Fibroblast of the aortic adventitia (primary cell): ENCODE results near the gene STK24. TPM values are rescaled to one million over a fixed set of nuclear protein-coding genes. Genes with fewer than 3 reads are reported as not detected.

Source experiments
- DNase-seq: peaks from one replicate; pipeline ENCODE4 v3.0.0-alpha.2; 2010; ENCODE audit warnings: low read depth
- H3K4me3 ChIP-seq: 2 replicates; pipeline ENCODE4 v1.5.1; 2011; ENCODE audit warnings: low read depth, mild to moderate bottlenecking, control low read depth, low read length, moderate library complexity
- total RNA-seq: library from RNA; depleted of rRNA; stranded (reverse); fragments of >200 nt; gene quantifications from 2 replicates; pipeline ENCODE4 v1.2.3, GENCODE V29; 2012; ENCODE audit warnings: low replicate concordance
- TF ChIP-seq, protein P1 (sequence below): IDR thresholded peaks from 2 replicates; pipeline ENCODE4 v1.5.1; 2011; ENCODE audit warnings: mild to moderate bottlenecking, low read length, control low read depth, inconsistent platforms; ENCODE audit not compliant: insufficient read depth

The STK24 gene
- total RNA-seq, 1 donor, result 64.0 TPM

DNA sequence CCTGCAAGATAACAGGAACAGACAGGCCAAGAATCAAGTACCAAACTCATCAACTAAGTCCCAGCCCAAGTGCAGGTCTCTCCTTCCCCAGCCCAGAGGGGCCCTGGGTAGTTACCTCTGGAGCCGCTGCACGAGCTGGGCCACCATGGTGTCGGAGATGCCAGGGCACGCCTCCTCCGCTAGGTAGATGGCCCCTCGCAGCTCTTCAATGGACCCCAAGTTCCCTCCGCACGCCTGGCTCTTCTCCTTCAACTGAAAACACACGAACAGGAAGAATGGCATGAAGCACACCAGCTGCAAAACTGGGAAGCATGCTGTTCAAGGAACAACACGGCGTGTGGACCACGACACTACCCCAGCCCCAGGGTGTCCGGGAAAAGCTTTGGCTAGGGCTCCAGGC lies 119.9 kb downstream of the STK24 start:
- H3K4me3 ChIP-seq, result no peak overlapping the region
- TF ChIP-seq, protein P1, sequence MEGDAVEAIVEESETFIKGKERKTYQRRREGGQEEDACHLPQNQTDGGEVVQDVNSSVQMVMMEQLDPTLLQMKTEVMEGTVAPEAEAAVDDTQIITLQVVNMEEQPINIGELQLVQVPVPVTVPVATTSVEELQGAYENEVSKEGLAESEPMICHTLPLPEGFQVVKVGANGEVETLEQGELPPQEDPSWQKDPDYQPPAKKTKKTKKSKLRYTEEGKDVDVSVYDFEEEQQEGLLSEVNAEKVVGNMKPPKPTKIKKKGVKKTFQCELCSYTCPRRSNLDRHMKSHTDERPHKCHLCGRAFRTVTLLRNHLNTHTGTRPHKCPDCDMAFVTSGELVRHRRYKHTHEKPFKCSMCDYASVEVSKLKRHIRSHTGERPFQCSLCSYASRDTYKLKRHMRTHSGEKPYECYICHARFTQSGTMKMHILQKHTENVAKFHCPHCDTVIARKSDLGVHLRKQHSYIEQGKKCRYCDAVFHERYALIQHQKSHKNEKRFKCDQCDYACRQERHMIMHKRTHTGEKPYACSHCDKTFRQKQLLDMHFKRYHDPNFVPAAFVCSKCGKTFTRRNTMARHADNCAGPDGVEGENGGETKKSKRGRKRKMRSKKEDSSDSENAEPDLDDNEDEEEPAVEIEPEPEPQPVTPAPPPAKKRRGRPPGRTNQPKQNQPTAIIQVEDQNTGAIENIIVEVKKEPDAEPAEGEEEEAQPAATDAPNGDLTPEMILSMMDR, result no peak
- DNase-seq, result no peak

DNA sequence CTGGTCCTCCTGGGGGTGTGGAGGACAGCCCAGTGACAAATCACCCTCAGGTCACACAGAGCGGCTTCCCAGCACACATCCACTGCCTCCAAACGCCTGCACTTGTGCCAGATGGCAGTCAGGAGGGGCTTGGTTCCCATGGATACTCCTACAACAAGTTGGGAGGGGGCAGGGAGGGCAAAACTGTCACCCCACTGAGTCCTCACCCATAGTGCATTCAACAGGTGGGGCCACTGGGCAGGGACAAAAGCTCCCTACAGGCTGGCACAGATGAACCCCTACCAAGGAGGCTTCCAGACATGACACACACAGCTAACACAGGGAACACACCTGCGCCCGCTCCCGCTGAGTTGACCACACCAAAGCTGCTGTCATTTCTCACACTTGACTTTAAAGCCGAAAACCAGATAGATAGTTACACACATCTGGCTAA lies 120.5 kb downstream of the STK24 start:
- no peak overlapping the region for H3K4me3 ChIP-seq
- TF ChIP-seq, protein P1, result no peak
- DNase-seq, result no peak

DNA sequence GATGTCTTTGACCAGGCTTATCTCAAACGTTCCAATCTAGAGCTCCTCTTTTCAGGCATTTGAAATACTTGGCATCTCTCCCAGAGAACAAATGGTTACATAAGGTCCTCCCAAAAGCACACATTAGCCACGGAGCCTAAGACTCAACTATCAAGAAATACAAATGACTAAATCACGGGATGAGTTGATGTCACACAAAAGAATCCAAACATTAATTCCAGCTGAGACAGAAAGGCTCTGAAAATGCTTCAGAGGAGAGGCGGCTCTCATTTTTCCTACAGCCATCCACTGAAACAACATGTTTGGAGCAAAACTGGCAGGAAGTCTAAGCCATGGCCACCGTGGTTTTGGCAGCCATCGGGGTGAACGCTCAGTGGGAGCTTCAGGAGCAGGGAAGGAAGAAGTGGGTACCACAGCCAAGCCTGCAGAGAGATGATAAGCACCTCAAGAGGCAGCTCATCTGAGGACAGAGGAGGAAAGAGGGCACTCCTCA lies 122.5 kb downstream of the STK24 start:
- DNase-seq, result peak; percentile 97
- H3K4me3 ChIP-seq, result peak overlapping the region; percentile 7
- TF ChIP-seq, protein P1, result no peak

DNA sequence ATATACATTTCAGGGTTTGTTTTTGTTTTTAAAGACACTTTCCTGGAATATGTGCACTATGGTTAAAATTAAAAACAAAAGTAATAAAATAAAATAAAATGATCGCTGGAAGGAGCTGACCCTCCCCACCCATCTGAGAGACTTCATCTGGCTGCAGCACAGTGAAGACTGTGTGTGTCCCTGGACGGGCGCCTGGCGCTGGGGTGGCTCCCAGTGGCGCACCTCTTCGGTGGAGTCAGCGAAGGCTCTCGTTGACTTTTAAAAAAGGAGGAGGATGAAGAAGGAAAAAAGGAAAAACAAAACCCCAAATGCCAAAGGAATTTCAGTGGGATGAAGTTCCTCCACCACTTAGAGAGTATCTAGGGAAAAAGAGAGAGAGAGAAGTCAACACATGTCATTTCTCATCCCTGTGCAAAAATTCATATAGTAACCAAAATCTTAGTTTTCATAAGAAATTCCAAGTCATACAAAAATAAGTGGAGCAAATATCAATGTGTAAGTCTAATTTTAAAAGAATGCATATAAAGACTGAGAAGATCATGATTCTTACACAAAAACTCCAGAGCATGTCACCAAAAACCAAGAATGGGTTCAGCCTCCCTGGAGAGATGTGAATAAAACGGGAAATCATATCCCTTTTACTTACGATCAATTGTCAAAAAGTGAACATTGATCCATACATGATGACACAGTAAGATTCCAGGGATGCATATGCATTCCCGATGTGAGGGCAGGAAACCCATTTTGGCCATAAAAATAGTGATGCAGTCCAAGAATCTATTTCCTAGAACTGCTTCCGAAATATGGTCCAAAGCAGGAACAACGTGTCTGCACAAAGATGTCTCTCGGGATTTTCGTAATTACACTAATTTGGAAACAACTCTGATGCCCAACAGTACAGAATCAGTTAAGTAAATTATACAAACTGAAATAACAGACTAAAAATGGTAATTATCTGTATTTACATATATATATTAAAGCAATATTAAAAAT lies 123.8 kb downstream of the STK24 start:
- TF ChIP-seq, protein P1, result no peak
- peak; percentile 46 for DNase-seq
- H3K4me3 ChIP-seq, result no peak overlapping the region

DNA sequence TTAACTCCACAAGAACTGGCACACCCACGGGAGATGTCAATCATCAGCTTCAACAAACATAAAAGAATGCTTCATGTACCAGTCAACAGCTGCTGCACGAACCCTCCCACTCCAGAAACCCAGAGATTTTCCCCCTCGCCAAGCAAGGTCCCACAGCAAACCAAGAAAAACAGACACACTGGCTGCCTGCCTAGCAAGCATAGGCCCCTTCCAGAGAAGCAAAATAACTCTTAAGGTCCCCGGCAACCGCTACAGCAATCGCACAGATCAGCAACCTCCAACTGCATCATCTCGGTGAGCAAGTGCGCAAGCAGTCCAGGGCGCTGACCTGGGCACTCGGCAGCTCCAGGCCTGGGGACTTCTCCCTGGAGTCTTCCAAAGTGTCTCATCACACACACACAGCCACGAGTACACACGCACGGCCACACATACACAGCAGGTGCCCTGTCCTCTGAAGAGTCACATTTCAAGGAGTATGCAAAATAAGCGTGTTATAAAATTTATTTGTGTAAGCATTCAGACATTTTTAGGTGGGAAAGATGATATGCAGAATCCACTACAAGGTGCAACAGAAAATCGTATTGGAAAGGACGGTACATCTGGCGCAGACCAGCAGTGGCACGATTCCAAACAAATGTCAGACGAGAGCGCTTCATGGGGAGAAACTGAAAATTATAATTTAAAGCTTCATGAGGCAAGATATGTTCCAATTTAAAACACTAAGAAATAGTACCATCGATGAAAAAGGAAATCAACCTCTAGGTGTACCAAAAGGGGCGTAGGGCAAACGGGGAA lies 125.0 kb downstream of the STK24 start:
- DNase-seq, result peak; percentile 87
- TF ChIP-seq, protein P1, result no peak
- H3K4me3 ChIP-seq, result no peak overlapping the region

DNA sequence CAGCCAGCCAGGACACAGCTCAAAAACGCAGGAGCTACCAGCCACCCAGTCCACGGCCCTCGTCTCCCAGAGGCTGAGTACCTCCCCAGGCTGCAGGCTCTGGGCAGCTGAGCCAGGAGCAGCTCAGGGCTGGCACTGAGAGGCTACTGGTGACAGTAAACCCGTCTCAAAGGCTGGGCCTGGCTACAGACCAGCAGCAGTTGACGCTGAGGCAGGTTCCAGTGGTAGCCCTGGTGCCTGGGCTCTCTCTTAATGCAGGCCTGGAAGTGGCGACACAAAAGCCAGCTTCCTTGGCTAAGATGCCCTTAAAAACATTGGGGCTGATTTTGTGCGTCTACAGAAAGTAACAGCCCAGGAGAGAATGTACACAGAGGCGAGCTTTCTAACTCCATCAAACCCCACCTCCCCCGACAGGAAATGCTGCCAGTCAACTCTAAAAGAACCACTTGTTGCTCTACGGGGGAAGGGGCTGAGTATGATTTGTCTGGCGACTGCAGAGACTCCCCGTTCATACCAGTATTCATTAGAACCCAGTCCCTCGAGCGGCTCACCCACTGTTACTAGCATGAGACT lies 126.3 kb downstream of the STK24 start:
- DNase-seq, result no peak
- TF ChIP-seq, protein P1, result no peak
- H3K4me3 ChIP-seq, result no peak overlapping the region
